ENCODE data around the gene RASGRF2.

- TF ChIP-seq NFRKB (IDR thresholded peaks at IDR 0.05) (no peak), FOXA1 (IDR thresholded peaks at IDR 0.05) (no peak), ELF4 (IDR thresholded peaks at IDR 0.05) (no peak), BHLHE40 (IDR thresholded peaks at IDR 0.05; ENCODE audit: borderline replicate concordance) (no peak), SP1 (IDR thresholded peaks at IDR 0.05) (no peak), LEF1 (IDR thresholded peaks at IDR 0.05; ENCODE audit: borderline replicate concordance) (no peak), SUZ12 (IDR thresholded peaks at IDR 0.05) (no peak)
These were observed 243.6 kb downstream of the RASGRF2 start for GRCh38 chr5:81203729-81204128.

All from HEK293T (cell line).